ENCODE data around the gene AK2.
"Not testable (repeated sequence)": the region's sequence is repeated elsewhere in the genome, so short reads cannot be mapped to it uniquely, and the experiment has no call there.

AK2 gene

GRCh38 chr1:32975055-32975454 is 61.6 kb downstream of the AK2 start:
- not testable (repeated sequence) for DNase-seq (ENCODE audit: low read depth in 2 of 2)

GRCh38 chr1:32973458-32973857 is 63.2 kb downstream of the AK2 start:
- DNase-seq (ENCODE audit: low read depth in 2 of 2): not testable (repeated sequence)

GRCh38 chr1:32972814-32973428 is 63.8 kb downstream of the AK2 start:
- no peak for DNase-seq (ENCODE audit: low read depth in 2 of 2)

GRCh38 chr1:32971576-32971975 is 65.1 kb downstream of the AK2 start:
- DNase-seq (ENCODE audit: low read depth in 2 of 2): no peak

GRCh38 chr1:32971156-32971555 is 65.5 kb downstream of the AK2 start:
- DNase-seq (ENCODE audit: low read depth in 2 of 2): no peak

GRCh38 chr1:32969566-32969965 is 67.1 kb downstream of the AK2 start:
- DNase-seq (ENCODE audit: low read depth in 2 of 2): no peak

GRCh38 chr1:32967888-32968568 is 68.7 kb downstream of the AK2 start:
- no peak for DNase-seq (ENCODE audit: low read depth in 2 of 2)

GRCh38 chr1:32966900-32967299 is 69.8 kb downstream of the AK2 start:
- no peak for DNase-seq (ENCODE audit: low read depth in 2 of 2)

GRCh38 chr1:32965251-32965747 is 71.4 kb downstream of the AK2 start:
- no peak for DNase-seq (ENCODE audit: low read depth in 2 of 2)

GRCh38 chr1:32964461-32965250 is 72.0 kb downstream of the AK2 start, which contains the start of gene RNF19B:
Gene RNF19B, minus strand, starts transcription at chr1:32964809. Its CDS starts 124 bp downstream, at chr1:32964685.
- peak; percentile 85 to 91 for DNase-seq (ENCODE audit: low read depth in 2 of 2)

GRCh38 chr1:32963746-32964460 is 72.8 kb downstream of the AK2 start:
- peak; percentile 28 to 36 for DNase-seq (ENCODE audit: low read depth in 2 of 2)

- no peak for DNase-seq (ENCODE audit: low read depth in 2 of 2)
These were observed 74.3 kb downstream of the AK2 start for GRCh38 chr1:32962248-32962896.

GRCh38 chr1:32960819-32961355 is 75.8 kb downstream of the AK2 start:
- no peak for DNase-seq (ENCODE audit: low read depth in 2 of 2)

- no peak for DNase-seq (ENCODE audit: low read depth in 2 of 2)
These were observed 76.3 kb downstream of the AK2 start for GRCh38 chr1:32960342-32960741.

- DNase-seq (ENCODE audit: low read depth in 2 of 2): no peak
These were observed 77.9 kb downstream of the AK2 start for GRCh38 chr1:32958827-32959226.
